Mucosa of stomach (tissue), 1 donor: ENCODE measurements around the gene SNTB2.

Experiments used
- H3K27me3 ChIP-seq: one replicate; pipeline ENCODE4 v1.7.0; 2013; ENCODE audit warnings: mild to moderate bottlenecking, low read length; ENCODE audit not compliant: control insufficient read depth, insufficient read depth
- H3K36me3 ChIP-seq: one replicate; pipeline ENCODE4 v1.7.0; 2013; ENCODE audit warnings: low read length; ENCODE audit not compliant: control insufficient read depth, insufficient read depth
- H3K4me1 ChIP-seq: one replicate; pipeline ENCODE4 v1.7.0; 2013; ENCODE audit warnings: mild to moderate bottlenecking, low read length; ENCODE audit not compliant: control insufficient read depth, insufficient read depth
- H3K4me3 ChIP-seq: one replicate; pipeline ENCODE4 v1.7.0; 2013; ENCODE audit warnings: low read length
- H3K9ac ChIP-seq: one replicate; pipeline ENCODE4 v1.7.0; 2013; ENCODE audit warnings: mild to moderate bottlenecking, low read length, moderate library complexity
- H3K9me3 ChIP-seq: one replicate; pipeline ENCODE4 v1.7.0; 2013; ENCODE audit warnings: mild to moderate bottlenecking, low read length, moderate library complexity; ENCODE audit not compliant: control insufficient read depth
- donor health status: Pancreatic carcinoma.

SNTB2 gene

DNA sequence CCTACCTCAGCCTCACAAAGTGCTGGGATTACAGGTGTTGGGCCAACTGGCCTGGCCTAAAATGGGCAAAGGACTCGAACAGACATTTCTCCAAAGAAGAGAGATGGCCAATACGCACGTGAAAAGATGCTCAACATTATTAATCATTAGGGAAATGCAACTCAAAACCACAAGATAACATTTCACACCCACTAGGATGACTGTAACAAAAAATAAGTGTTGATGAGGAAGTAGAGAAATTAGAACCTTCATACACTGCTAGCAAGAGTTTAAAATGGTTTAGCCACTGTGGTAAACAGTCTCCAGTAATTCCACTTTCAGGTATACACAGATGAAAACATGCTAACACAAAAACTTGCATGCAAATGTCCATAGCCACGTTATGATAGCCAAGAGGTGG, 159.0 kb downstream of the SNTB2 start:
- Histone ChIP-seq H3K4me3 (no peak overlapping the region), H3K9ac (no peak overlapping the region), H3K36me3 (no peaks in the 10 kb centered on the region), H3K4me1 (peaks cover 11% of the 10 kb centered on the region), H3K9me3 (no peaks in the 10 kb centered on the region), H3K27me3 (no peaks in the 10 kb centered on the region)

DNA sequence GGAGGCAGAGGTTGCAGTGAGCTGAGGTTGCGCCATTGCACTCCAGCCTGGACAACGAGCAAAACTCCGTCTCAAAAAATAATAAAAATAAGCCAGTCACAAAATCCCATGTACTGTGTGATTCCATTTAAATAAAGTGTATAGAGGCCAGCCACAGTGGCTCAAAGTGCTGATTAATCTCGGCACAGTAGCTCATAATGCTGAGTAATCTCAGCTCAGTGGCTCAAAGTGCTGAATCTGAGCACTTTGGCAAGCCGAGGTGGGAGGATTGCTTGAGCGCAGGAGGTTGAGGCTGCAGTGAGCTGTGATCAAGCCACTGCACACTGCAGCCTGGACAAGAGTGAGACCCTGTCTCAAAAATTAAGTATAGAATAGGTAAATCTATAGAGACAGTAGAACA, 159.7 kb downstream of the SNTB2 start:
- Histone ChIP-seq H3K27me3 (no peaks in the 10 kb centered on the region), H3K4me3 (no peak overlapping the region), H3K4me1 (peaks cover 11% of the 10 kb centered on the region), H3K9ac (no peak overlapping the region), H3K36me3 (no peaks in the 10 kb centered on the region), H3K9me3 (no peaks in the 10 kb centered on the region)

- Histone ChIP-seq H3K4me3 (no peak overlapping the region), H3K4me1 (peaks cover 11% of the 10 kb centered on the region), H3K9ac (no peak overlapping the region), H3K9me3 (no peaks in the 10 kb centered on the region), H3K27me3 (no peaks in the 10 kb centered on the region), H3K36me3 (no peaks in the 10 kb centered on the region)
Measured at GRCh38 chr16:69348222-69348621, 161.3 kb downstream of the SNTB2 start.

DNA sequence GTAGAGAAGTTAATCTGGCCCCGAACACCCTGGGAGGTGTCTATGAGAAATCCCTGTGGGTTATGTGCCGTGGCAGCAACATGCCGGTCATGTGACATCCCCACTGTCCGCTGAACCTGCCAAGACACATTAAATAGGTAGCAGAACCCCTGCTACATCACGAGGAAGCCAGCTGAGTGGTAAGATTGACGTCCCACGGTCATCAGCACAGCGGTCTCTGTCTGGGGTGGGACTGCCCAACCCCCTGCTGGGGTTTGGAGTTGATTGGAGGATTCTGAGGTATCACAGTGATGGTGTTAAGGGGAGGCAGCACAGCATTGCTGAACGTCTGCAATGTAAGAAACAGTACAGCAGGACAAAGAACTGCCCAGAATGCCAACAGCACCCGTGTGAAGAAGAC, 162.6 kb downstream of the SNTB2 start:
- Histone ChIP-seq H3K4me1 (peaks cover 11% of the 10 kb centered on the region), H3K9ac (no peak overlapping the region), H3K27me3 (no peaks in the 10 kb centered on the region), H3K4me3 (no peak overlapping the region), H3K36me3 (no peaks in the 10 kb centered on the region), H3K9me3 (no peaks in the 10 kb centered on the region)

GRCh38 chr16:69350536-69351133, 163.7 kb downstream of the SNTB2 start:
- Histone ChIP-seq H3K9ac (no peak overlapping the region), H3K27me3 (no peaks in the 10 kb centered on the region), H3K4me1 (peaks cover 11% of the 10 kb centered on the region), H3K4me3 (no peak overlapping the region), H3K36me3 (no peaks in the 10 kb centered on the region), H3K9me3 (no peaks in the 10 kb centered on the region)

- Histone ChIP-seq H3K27me3 (no peaks in the 10 kb centered on the region), H3K9me3 (no peaks in the 10 kb centered on the region), H3K4me1 (peaks cover 11% of the 10 kb centered on the region), H3K9ac (peak within 1 kb of the TSS; percentile 19), H3K4me3 (no peak within 1 kb of the TSS), H3K36me3 (no peaks in the 10 kb centered on the region)
Measured at GRCh38 chr16:69351309-69352027, 164.5 kb downstream of the SNTB2 start, which contains the start of gene TMED6. Gene TMED6, minus strand, starts transcription at chr16:69351786. Its CDS starts 33 bp downstream, at chr16:69351753.
